ENCODE data around the gene ZNF385B. TPM values are rescaled to one million over a fixed set of nuclear protein-coding genes. Genes with fewer than 3 reads are reported as not detected.

ZNF385B gene
- total RNA-seq, 2 experiments from 2014 or later: not detected

DNA sequence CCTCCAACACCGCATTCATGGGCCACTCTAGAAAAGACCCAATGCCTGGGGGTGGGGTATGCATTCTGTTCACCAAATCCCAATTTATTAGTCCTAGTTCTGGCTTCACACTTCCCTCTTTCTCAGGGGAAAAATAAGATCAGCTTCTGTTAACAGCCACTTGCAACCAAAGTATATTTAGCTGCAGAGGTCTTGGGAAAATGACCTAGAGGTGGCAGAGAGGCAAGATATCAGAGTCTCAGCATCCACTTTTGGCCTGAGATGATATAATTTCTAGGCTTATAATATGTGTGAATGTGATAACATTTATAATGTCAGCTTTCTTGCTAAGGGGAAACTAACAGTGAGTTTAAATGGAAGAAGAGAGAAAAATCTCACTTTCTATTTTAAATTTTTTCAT lies 89.1 kb downstream of the ZNF385B start:
- Mint-ChIP-seq H3K4me1 (no peaks in the 10 kb centered on the region), H3K4me3 (no peak overlapping the region), H3K36me3 (no peaks in the 10 kb centered on the region), H3K9me3 (peaks cover 3% of the 10 kb centered on the region), H3K27me3 (peaks cover 2% of the 10 kb centered on the region), H3K27ac (no peak overlapping the region)
- ATAC-seq (ENCODE audit: low read depth) (no peak), DNase-seq (no peak)
- POLR2A ChIA-PET: no interaction called here

DNA sequence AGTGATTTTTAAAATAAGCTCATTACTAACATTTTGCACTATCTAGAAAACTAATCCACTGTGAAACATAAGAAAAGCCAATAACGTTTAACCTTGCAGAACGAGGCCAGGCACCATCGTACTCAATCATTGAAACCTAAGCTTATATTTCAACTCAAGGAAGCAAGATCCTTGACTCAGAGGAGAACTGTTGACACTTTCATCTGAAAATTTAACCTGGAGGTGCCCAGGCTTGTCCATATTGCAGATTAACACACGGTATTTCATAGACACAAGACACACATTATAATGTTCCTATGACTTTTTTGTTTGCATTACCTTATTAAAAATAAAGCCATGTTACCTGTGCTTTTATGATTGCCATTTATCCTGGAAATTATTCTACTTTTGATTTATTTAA lies 89.6 kb downstream of the ZNF385B start:
- Mint-ChIP-seq H3K36me3 (no peaks in the 10 kb centered on the region), H3K27ac (no peak overlapping the region), H3K9me3 (peaks cover 3% of the 10 kb centered on the region), H3K27me3 (peaks cover 2% of the 10 kb centered on the region), H3K4me3 (no peak overlapping the region), H3K4me1 (no peaks in the 10 kb centered on the region)
- DNase-seq (no peak), ATAC-seq (ENCODE audit: low read depth) (no peak)
- POLR2A ChIA-PET: no interaction called here

GRCh38 chr2:179770029-179770428 lies 91.4 kb downstream of the ZNF385B start:
- Mint-ChIP-seq H3K4me3 (no peak overlapping the region), H3K4me1 (no peaks in the 10 kb centered on the region), H3K9me3 (peaks cover 3% of the 10 kb centered on the region), H3K27ac (no peak overlapping the region), H3K36me3 (no peaks in the 10 kb centered on the region), H3K27me3 (peaks cover 2% of the 10 kb centered on the region)
- ATAC-seq (ENCODE audit: low read depth): no peak
- no peak for DNase-seq
- POLR2A ChIA-PET: no interaction called here

DNA sequence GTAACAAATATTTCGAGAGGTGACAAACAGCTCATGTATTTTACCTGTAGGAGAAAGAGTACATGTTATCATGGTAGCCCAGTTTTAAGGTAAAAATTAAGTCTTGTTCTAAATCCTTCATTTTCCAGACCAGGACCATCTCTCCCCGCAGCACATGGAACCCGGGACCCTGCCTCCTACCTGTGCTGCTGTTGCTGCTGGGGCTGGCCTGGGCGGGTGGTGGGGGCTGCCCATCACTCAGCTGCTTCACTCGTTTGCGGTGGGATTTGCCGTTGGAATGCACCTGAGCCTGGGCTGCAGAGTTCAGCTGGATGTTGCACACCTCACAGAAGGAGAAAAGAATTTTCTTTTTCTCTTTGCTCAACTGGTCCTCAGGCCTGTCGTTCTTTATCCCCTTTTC lies 92.1 kb downstream of the ZNF385B start:
- ATAC-seq (ENCODE audit: low read depth) (no peak), DNase-seq (no peak)
- POLR2A ChIA-PET: no interaction called here
- no peak overlapping the region for H3K27ac Mint-ChIP-seq
- no peaks in the 10 kb centered on the region for H3K36me3 Mint-ChIP-seq
- H3K9me3 Mint-ChIP-seq: peaks cover 3% of the 10 kb centered on the region
- H3K27me3 Mint-ChIP-seq: peaks cover 2% of the 10 kb centered on the region
- no peak overlapping the region for H3K4me3 Mint-ChIP-seq
- no peaks in the 10 kb centered on the region for H3K4me1 Mint-ChIP-seq

DNA sequence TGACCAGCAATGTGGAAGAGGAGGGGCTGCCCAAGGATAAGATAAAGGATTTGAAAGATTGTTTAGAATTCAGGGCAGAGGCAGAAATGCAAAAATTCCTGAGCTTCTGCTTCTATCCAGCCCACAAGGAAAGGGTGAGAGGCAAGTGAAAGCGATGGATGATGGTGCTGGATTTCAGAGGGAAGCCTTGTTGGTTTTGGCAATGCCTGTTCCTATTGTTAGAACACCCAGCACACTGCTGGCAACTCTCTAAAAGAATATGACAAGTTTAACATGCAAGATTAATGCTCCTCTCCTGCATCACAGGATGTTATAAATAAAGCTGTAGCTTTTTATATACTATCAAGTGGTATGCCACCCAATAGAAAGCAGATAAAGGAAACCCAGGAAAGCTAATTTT lies 92.6 kb downstream of the ZNF385B start:
- Mint-ChIP-seq H3K9me3 (no peaks in the 10 kb centered on the region), H3K36me3 (no peaks in the 10 kb centered on the region), H3K27ac (no peak overlapping the region), H3K4me1 (no peaks in the 10 kb centered on the region), H3K27me3 (peaks cover 2% of the 10 kb centered on the region), H3K4me3 (no peak overlapping the region)
- ATAC-seq (ENCODE audit: low read depth) (no peak), DNase-seq (no peak)
- POLR2A ChIA-PET: no interaction called here

GRCh38 chr2:179765666-179766065 lies 95.7 kb downstream of the ZNF385B start:
- H3K4me3 Mint-ChIP-seq: no peak overlapping the region
- POLR2A ChIA-PET: no interaction called here
- no peak for ATAC-seq (ENCODE audit: low read depth)
- no peaks in the 10 kb centered on the region for H3K36me3 Mint-ChIP-seq
- no peaks in the 10 kb centered on the region for H3K9me3 Mint-ChIP-seq
- DNase-seq: no peak
- H3K27me3 Mint-ChIP-seq: peaks cover 2% of the 10 kb centered on the region
- no peak overlapping the region for H3K27ac Mint-ChIP-seq
- no peaks in the 10 kb centered on the region for H3K4me1 Mint-ChIP-seq

DNA sequence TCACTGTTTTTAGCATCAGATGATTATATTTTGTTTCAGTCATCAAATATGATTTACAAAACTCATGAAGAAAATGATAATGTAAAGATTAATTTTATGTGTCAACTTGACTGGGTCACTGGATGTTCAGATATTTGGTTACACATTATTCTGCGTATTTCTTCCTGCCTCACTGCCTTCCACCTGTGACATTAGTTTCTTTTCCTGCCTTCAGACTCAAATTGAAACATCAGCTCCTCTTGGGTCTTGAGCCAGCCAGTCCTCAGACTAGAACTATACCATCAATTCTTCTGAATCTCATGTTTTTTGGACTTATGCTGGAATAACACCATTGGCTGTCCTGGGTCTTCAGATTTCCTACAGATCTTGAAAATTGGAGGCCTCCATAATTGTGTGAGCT lies 96.7 kb downstream of the ZNF385B start:
- POLR2A ChIA-PET: no interaction called here
- Mint-ChIP-seq H3K27me3 (peaks cover 2% of the 10 kb centered on the region), H3K27ac (no peak overlapping the region), H3K36me3 (no peaks in the 10 kb centered on the region), H3K9me3 (peaks cover 1% of the 10 kb centered on the region), H3K4me1 (no peaks in the 10 kb centered on the region), H3K4me3 (no peak overlapping the region)
- DNase-seq (no peak), ATAC-seq (ENCODE audit: low read depth) (no peak)

DNA sequence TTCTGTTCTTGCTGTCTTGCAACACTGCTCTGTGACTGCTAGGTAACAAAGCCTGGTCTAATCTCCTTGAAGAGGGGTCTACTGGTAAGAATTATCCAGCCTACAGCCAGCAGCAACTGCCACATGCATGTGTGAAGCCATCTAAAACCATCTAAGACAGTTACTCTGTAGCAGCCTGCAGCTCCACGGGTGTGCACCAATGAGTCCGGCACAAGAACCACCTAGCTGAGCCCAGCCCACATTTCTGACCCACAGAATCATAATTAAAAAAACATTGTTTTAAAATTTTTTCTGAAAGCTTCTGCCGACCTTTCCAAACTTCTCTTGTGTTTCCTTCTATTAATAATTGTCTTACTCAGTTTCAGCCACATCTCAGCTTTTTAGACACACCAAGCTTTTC lies 102.8 kb downstream of the ZNF385B start:
- Mint-ChIP-seq H3K27me3 (no peaks in the 10 kb centered on the region), H3K36me3 (no peaks in the 10 kb centered on the region), H3K4me3 (no peak overlapping the region), H3K4me1 (no peaks in the 10 kb centered on the region), H3K9me3 (peaks cover 1% of the 10 kb centered on the region), H3K27ac (no peak overlapping the region)
- POLR2A ChIA-PET: no interaction called here
- DNase-seq: no peak
- ATAC-seq (ENCODE audit: low read depth): no peak

GRCh38 chr2:179751163-179751809 lies 110.1 kb downstream of the ZNF385B start:
- H3K27ac Mint-ChIP-seq: no peak overlapping the region
- POLR2A ChIA-PET: no interaction called here
- H3K36me3 Mint-ChIP-seq: no peaks in the 10 kb centered on the region
- ATAC-seq (ENCODE audit: low read depth) (no peak), DNase-seq (no peak)
- H3K4me3 Mint-ChIP-seq: no peak overlapping the region
- no peaks in the 10 kb centered on the region for H3K9me3 Mint-ChIP-seq
- H3K4me1 Mint-ChIP-seq: no peaks in the 10 kb centered on the region
- H3K27me3 Mint-ChIP-seq: peaks cover 3% of the 10 kb centered on the region

GRCh38 chr2:179749210-179749609 lies 112.2 kb downstream of the ZNF385B start:
- Mint-ChIP-seq H3K4me1 (no peaks in the 10 kb centered on the region), H3K9me3 (no peaks in the 10 kb centered on the region), H3K27ac (no peak overlapping the region), H3K36me3 (no peaks in the 10 kb centered on the region), H3K4me3 (no peak overlapping the region), H3K27me3 (peaks cover 3% of the 10 kb centered on the region)
- DNase-seq (no peak), ATAC-seq (ENCODE audit: low read depth) (no peak)
- POLR2A ChIA-PET: no interaction called here

DNA sequence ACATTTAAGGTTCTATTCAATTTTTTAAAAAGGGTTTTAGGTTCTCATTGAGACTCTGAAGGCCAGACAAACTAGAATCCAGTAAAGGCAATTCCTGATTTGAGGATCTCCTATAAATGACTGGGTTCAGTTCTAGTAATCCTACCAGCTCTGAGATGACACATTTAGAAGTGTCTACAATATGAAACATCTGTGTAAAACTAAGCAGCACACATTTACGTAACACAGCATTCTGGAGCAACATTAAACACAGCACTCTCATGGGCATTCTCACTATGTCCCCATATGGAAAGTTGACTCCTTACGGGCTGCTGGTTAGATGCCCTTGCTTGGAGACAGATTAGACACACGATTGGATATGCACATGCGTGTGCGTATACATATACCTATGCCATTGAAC lies 114.4 kb downstream of the ZNF385B start:
- Mint-ChIP-seq H3K27me3 (peaks cover 3% of the 10 kb centered on the region), H3K4me1 (no peaks in the 10 kb centered on the region), H3K27ac (no peak overlapping the region), H3K4me3 (no peak overlapping the region), H3K36me3 (no peaks in the 10 kb centered on the region), H3K9me3 (no peaks in the 10 kb centered on the region)
- POLR2A ChIA-PET: no interaction called here
- DNase-seq: no peak
- ATAC-seq (ENCODE audit: low read depth): no peak

GRCh38 chr2:179745635-179746256 lies 115.7 kb downstream of the ZNF385B start:
- Mint-ChIP-seq H3K36me3 (no peaks in the 10 kb centered on the region), H3K4me1 (no peaks in the 10 kb centered on the region), H3K27me3 (peaks cover 6% of the 10 kb centered on the region), H3K27ac (no peak overlapping the region), H3K9me3 (no peaks in the 10 kb centered on the region), H3K4me3 (no peak overlapping the region)
- DNase-seq: no peak
- ATAC-seq (ENCODE audit: low read depth): no peak
- POLR2A ChIA-PET: no interaction called here

DNA sequence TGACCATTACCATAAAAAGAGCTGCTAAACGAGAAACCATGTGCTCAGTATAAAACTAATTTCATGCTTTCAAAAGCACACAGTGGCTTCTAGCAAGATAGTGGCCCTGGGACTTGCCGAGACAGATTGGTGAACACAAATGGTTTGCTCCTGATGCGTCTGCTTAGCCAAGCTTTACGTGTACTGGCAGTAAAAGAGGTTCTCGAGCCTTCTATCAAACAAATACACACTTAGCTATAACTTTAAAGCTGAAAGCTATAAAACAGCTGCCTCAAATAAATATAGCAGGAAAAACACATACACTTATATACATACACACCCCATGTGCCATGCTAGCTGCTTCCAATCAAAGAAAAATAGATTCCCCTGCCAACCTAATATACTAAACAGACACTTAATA lies 117.0 kb downstream of the ZNF385B start:
- Mint-ChIP-seq H3K9me3 (no peaks in the 10 kb centered on the region), H3K4me1 (no peaks in the 10 kb centered on the region), H3K36me3 (no peaks in the 10 kb centered on the region), H3K27ac (no peak overlapping the region), H3K4me3 (no peak overlapping the region), H3K27me3 (peaks cover 4% of the 10 kb centered on the region)
- POLR2A ChIA-PET: no interaction called here
- DNase-seq: no peak
- no peak for ATAC-seq (ENCODE audit: low read depth)

- Mint-ChIP-seq H3K4me3 (no peak overlapping the region), H3K27ac (no peak overlapping the region), H3K36me3 (no peaks in the 10 kb centered on the region), H3K9me3 (no peaks in the 10 kb centered on the region), H3K27me3 (peaks cover 4% of the 10 kb centered on the region), H3K4me1 (no peaks in the 10 kb centered on the region)
- POLR2A ChIA-PET: no interaction called here
- no peak for ATAC-seq (ENCODE audit: low read depth)
- DNase-seq: no peak
Measured at GRCh38 chr2:179741317-179741716, 120.1 kb downstream of the ZNF385B start.

DNA sequence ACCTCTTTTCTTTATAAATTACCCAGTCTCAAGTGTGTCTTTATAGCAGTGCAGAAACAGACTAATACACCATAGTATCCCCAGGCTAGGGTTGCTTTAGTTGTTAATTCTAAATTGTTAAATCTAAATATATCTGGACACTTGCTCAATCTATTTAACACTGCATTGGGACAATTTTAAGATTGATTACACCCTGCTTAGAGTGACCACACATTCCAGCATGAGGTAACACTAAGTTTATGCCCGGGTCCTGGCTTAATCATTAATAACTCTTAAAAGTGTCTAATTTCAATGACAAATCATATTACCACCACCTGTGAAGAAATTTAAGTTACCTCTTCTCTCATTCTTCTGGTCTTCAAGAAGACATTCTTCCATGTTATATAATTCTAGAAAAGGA lies 131.4 kb downstream of the ZNF385B start:
- Mint-ChIP-seq H3K4me3 (no peak overlapping the region), H3K27ac (no peak overlapping the region), H3K9me3 (no peaks in the 10 kb centered on the region), H3K4me1 (no peaks in the 10 kb centered on the region), H3K27me3 (no peaks in the 10 kb centered on the region), H3K36me3 (no peaks in the 10 kb centered on the region)
- DNase-seq (no peak), ATAC-seq (ENCODE audit: low read depth) (no peak)
- POLR2A ChIA-PET: no interaction called here

Data from activated naive CD8-positive, alpha-beta T cell treated with anti-CD3 and anti-CD28 coated beads, Interleukin-2, amount 10 ng/mL, durations not matched to agents 7 days and 5 days (primary cell).